SU-DHL-6 (cell line): ENCODE measurements around the gene VWC2L.

Experiments
- H2AFZ ChIP-seq: fragments of 200-600 bp; sonication (generic); 2 replicates; pipeline ENCODE4 v1.6.1; 2014; ENCODE audit warnings: low read depth, mild to moderate bottlenecking, moderate library complexity, mixed read lengths, antibody characterized with exemption, low read length; ENCODE audit not compliant: severe bottlenecking
- H3F3A ChIP-seq: fragments of 200-600 bp; shearing (Covaris generic); 2 replicates; pipeline ENCODE4 v1.6.0; 2016; ENCODE audit warnings: antibody characterized with exemption, mild to moderate bottlenecking; ENCODE audit not compliant: insufficient read depth
- H3K27ac ChIP-seq: fragments of 200-600 bp; sonication (generic); 2 replicates; pipeline ENCODE4 v1.5.1; 2016; ENCODE audit warnings: low read depth, mild to moderate bottlenecking, low read length, moderate library complexity, mixed read lengths
- H3K27me3 ChIP-seq: fragments of 200-600 bp; sonication (generic), shearing (Covaris generic); 2 replicates; pipeline ENCODE4 v1.6.0; 2014; ENCODE audit warnings: mild to moderate bottlenecking, low read length
- H3K36me3 ChIP-seq: fragments of 200-600 bp; sonication (generic); 2 replicates; pipeline ENCODE4 v1.6.1; 2014; ENCODE audit warnings: mild to moderate bottlenecking, low read length, mixed read lengths
- H3K4me2 ChIP-seq: fragments of 300-600, 200-600 bp; shearing (Covaris generic), sonication (generic); 2 replicates; pipeline ENCODE4 v1.6.0; 2014; ENCODE audit warnings: low read length, low read depth, mild to moderate bottlenecking; ENCODE audit not compliant: poor library complexity, severe bottlenecking
- H3K4me3 ChIP-seq: fragments of 200-600 bp; sonication (generic); 2 replicates; pipeline ENCODE4 v1.5.1; 2014; ENCODE audit warnings: antibody characterized with exemption, low read length, mild to moderate bottlenecking, mixed read lengths; ENCODE audit not compliant: insufficient read depth, poor library complexity, severe bottlenecking
- H3K79me2 ChIP-seq: fragments of 200-600 bp; sonication (generic); 2 replicates; pipeline ENCODE4 v1.6.1; 2014; ENCODE audit warnings: mild to moderate bottlenecking, low read length, moderate library complexity; ENCODE audit not compliant: insufficient read depth
- H3K9ac ChIP-seq: fragments of 200-600 bp; sonication (generic); 2 replicates; pipeline ENCODE4 v1.7.0; 2014; ENCODE audit warnings: mild to moderate bottlenecking, low read length
- H3K9me2 ChIP-seq: fragments of 200-600 bp; sonication (generic); replicated peaks from 2 replicates; pipeline ENCODE4 v1.6.1; 2014; ENCODE audit warnings: low read length; ENCODE audit not compliant: insufficient read depth
- H3K9me3 ChIP-seq: fragments of 200-600 bp; sonication (generic); 2 replicates; pipeline ENCODE4 v1.6.1; 2014; ENCODE audit warnings: low read length, mixed read lengths; ENCODE audit not compliant: insufficient read depth
- H4K20me1 ChIP-seq: fragments of 200-600 bp; sonication (generic); 2 replicates; pipeline ENCODE4 v1.6.1; 2014; ENCODE audit warnings: low read depth, mild to moderate bottlenecking, antibody characterized with exemption, low read length, moderate library complexity, mixed read lengths
- CTCF ChIP-seq: fragments of 200-600 bp; sonication (generic); IDR thresholded peaks from one replicate; pipeline ENCODE4 v1.5.1; 2017; ENCODE audit warnings: antibody characterized with exemption, mild to moderate bottlenecking, low read length, moderate library complexity; ENCODE audit not compliant: insufficient read depth, poor library complexity, severe bottlenecking
- EZH2phosphoT487 ChIP-seq: fragments of 200-600 bp; sonication (generic), shearing (Covaris generic); conservative IDR thresholded peaks from 2 replicates; pipeline ENCODE4 v1.6.1; 2018; ENCODE audit warnings: mild to moderate bottlenecking, antibody characterized with exemption, low read length, moderate library complexity, mixed read lengths

Gene VWC2L

DNA sequence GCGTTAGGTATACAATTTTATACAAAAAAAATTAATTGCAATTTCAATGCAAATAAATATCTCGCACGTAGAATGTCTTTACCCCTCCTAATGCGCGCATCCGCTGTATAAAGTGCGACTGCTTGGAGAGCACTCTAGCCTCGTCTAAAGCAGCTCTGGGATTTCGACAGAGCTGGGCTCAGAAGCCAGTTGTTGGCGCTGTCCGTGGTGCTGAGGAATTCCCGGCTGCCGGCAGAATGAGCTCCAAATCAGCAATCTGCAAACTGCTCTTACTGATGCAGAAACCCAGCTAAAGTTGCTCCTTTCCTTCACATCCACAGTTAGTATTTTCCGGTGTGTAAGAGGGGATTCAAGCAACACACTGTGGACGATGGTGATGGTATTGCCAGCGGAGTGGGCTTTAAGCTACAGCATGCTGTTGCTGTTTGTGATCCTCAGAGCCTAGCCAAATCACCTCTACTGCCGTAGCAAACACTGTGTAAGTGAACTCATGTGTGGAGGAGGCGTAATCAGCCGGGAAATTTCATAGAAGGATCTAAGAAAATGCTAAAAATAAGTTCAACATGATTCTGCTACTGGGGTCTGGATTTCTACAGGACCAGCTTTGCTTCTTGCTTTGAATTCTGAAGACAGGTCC, at the start of gene VWC2L:
Gene VWC2L, plus strand, starts transcription at position 137 of the 637 bp plus-strand sequence. CDS start 3,140 bp downstream, outside the sequence.
- Histone ChIP-seq H3K27me3 (no peaks in the 10 kb centered on the region), H3K4me2 (no peak within 1 kb of the TSS), H3K4me3 (no peak within 1 kb of the TSS), H4K20me1 (no peaks in the 10 kb centered on the region), H3K27ac (no peak within 1 kb of the TSS), H2AFZ (no peak within 1 kb of the TSS), H3K9me3 (no peaks in the 10 kb centered on the region), H3K9me2 (no peaks in the 10 kb centered on the region), H3K9ac (no peak within 1 kb of the TSS), H3K36me3 (no peaks in the 10 kb centered on the region), H3K79me2 (no peaks in the 10 kb centered on the region), H3F3A (no peaks in the 10 kb centered on the region)
- TF ChIP-seq CTCF (no peak), EZH2phosphoT487 (no peak)

GRCh38 chr2:214361116-214361515, 49.7 kb upstream of the VWC2L start:
- H3K9me2 ChIP-seq: no peaks in the 10 kb centered on the region
- H3K27ac ChIP-seq: no peak overlapping the region
- H3K9ac ChIP-seq: no peak overlapping the region
- no peaks in the 10 kb centered on the region for H3K36me3 ChIP-seq
- no peaks in the 10 kb centered on the region for H3K27me3 ChIP-seq
- H3K9me3 ChIP-seq: no peaks in the 10 kb centered on the region
- H3F3A ChIP-seq: no peaks in the 10 kb centered on the region
- H2AFZ ChIP-seq: no peak overlapping the region
- H3K4me2 ChIP-seq: no peak overlapping the region
- no peaks in the 10 kb centered on the region for H3K79me2 ChIP-seq
- no peak for TF ChIP-seq CTCF
- H3K4me3 ChIP-seq: no peak overlapping the region
- H4K20me1 ChIP-seq: no peaks in the 10 kb centered on the region

DNA sequence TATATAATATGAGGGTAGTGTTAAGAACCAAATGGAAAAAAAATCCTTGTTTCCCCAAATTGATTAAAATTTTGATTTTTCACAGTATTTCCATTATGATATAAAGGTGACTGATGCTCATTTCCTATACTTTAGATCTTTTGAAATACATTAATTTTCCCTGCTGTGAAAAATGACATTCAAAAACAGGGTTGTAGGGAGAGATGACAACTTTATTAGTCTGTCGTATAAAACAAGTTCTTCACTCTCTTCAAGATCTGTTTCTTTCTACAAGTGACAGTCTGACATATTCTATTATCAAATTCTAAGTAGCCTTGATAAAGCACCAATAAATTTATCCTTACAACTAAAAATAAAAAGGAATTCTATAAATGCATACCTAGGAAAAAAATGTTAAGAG, 45.3 kb upstream of the VWC2L start:
- H4K20me1 ChIP-seq: no peaks in the 10 kb centered on the region
- H3K36me3 ChIP-seq: no peaks in the 10 kb centered on the region
- no peak overlapping the region for H3K4me3 ChIP-seq
- no peak overlapping the region for H3K27ac ChIP-seq
- no peak overlapping the region for H3K4me2 ChIP-seq
- TF ChIP-seq EZH2phosphoT487: no peak
- TF ChIP-seq CTCF: no peak
- no peaks in the 10 kb centered on the region for H3K27me3 ChIP-seq
- H3K9me3 ChIP-seq: no peaks in the 10 kb centered on the region
- no peaks in the 10 kb centered on the region for H3F3A ChIP-seq
- no peak overlapping the region for H3K9ac ChIP-seq
- no peak overlapping the region for H2AFZ ChIP-seq
- no peaks in the 10 kb centered on the region for H3K9me2 ChIP-seq
- H3K79me2 ChIP-seq: no peaks in the 10 kb centered on the region
